Subcutaneous abdominal adipose tissue (tissue), 5 donors: ENCODE data around the gene FZD8.

Experiments
- H3K27ac ChIP-seq: one replicate; pipeline ENCODE4 v1.7.0; 2013; ENCODE audit warnings: low read depth, mild to moderate bottlenecking, inconsistent platforms, low read length, moderate library complexity
- H3K27me3 ChIP-seq, 5 donors: one replicate each; pipeline ENCODE4 v1.7.0; 2013; ENCODE audit warnings: low read length in 5 of 5, inconsistent platforms in 1 of 5; ENCODE audit not compliant: control insufficient read depth in 5 of 5, insufficient read depth in 4 of 5
- H3K36me3 ChIP-seq, 5 donors: one replicate each; pipeline ENCODE4 v1.7.0; 2013; ENCODE audit warnings: low read length in 5 of 5; ENCODE audit not compliant: control insufficient read depth in 5 of 5, insufficient read depth in 5 of 5
- H3K4me1 ChIP-seq, 5 donors: one replicate each; pipeline ENCODE4 v1.7.0; 2013; ENCODE audit warnings: low read length in 5 of 5, mild to moderate bottlenecking in 3 of 5, moderate library complexity in 1 of 5; ENCODE audit not compliant: control insufficient read depth in 5 of 5, insufficient read depth in 5 of 5
- H3K4me3 ChIP-seq, 5 donors: one replicate each; pipeline ENCODE4 v1.7.0; 2013; ENCODE audit warnings: low read length in 5 of 5, low read depth in 1 of 5
- H3K9ac ChIP-seq, 5 donors: one replicate each; pipeline ENCODE4 v1.7.0; 2013; ENCODE audit warnings: low read length in 5 of 5, mild to moderate bottlenecking in 4 of 5, moderate library complexity in 3 of 5
- H3K9me3 ChIP-seq, 5 donors: one replicate each; pipeline ENCODE4 v1.7.0; 2013; ENCODE audit warnings: low read length in 5 of 5; ENCODE audit not compliant: control insufficient read depth in 5 of 5
- donor health status: healthy.
- donor health status: healthy.
- donor health status: healthy.
- donor health status: healthy.
- donor health status: healthy.

FZD8 gene

DNA sequence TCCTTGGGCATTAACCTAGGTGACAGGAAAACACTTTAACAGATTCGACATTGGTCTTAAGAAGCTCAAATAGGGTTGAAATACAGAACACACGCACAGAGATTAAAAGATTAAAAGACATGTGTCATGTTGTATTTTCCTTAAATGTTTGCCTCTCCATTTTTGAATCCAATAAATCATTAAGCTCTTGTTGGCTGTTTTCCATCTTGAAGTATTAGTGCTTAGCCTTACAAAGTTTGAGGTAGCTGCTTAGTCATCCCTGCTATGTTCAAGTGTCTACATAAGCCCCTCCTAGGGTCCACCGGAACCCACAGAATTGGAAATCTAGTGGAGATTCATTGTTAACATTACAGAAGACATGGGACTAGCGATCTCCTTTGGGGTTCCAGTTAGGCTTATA lies 49.7 kb downstream of the FZD8 start:
- H3K9ac ChIP-seq, result no peak overlapping the region
- H3K27ac ChIP-seq, result no peak overlapping the region
- H3K4me1 ChIP-seq, result no peaks in the 10 kb centered on the region
- peaks cover 0 to 9% (median 0%) of the 10 kb centered on the region in 5 donors for H3K9me3 ChIP-seq
- H3K4me3 ChIP-seq, result no peak overlapping the region
- H3K36me3 ChIP-seq, result no peaks in the 10 kb centered on the region
- H3K27me3 ChIP-seq, result no peaks in the 10 kb centered on the region

DNA sequence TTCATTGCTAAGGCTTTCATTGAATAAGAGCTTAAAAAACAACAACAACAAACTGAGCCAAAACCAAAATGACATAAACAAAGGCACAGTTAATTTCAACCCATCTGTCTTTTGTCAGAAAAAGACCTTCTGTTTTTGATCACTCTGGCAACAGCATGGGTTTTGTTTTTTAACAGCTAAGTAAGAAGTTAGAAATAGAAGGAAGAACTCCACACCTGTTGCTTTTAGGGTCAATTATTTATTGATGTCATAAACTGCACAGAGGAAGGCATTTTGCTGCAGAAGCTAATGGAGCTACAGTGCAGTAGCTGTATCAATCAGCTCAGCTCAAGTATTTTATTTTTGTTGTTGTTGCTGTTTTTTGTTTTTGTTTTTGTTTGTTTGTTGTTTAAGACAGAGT lies 53.3 kb downstream of the FZD8 start:
- H3K27ac ChIP-seq, result no peak overlapping the region
- H3K4me1 ChIP-seq, result no peaks in the 10 kb centered on the region
- no peaks in the 10 kb centered on the region for H3K36me3 ChIP-seq
- H3K9ac ChIP-seq, result no peak overlapping the region
- H3K27me3 ChIP-seq, result peaks cover 0 to 10% (median 0%) of the 10 kb centered on the region in 5 donors
- peaks cover 0 to 9% (median 0%) of the 10 kb centered on the region in 5 donors for H3K9me3 ChIP-seq
- H3K4me3 ChIP-seq, result no peak overlapping the region
